NCI-H2227 treated with DMSO at 0.1 percent for 48 hours (cell line): Measurements from ENCODE around the gene PPP2R2D.
"Not testable (repeated sequence)": the region's sequence is repeated elsewhere in the genome, so short reads cannot be mapped to it uniquely, and the experiment has no call there.

ENCODE experiments used
- DNase-seq: peaks from one replicate; lab custom pipeline; 2025; lab: John Stamatoyannopoulos, UW

The PPP2R2D gene

DNA sequence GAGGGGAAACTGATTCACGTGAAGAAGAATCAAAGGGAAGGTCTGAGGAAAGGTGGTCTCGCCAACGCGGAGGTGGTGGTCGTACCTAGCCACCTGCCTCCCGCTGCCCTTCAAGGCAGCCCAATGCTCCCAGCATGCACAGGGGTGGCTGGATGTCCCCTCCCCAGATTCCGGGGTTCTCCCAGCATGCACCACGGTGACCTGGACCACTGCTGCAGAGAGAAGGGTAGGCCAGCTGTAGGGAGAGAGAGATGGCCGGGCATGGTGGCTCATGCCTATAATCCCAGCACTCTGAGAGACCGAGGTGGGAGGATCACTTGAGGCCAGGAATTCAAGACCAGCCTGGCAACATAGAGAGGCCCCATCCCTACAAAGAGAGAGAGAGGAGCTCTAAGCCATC, 32.4 kb upstream of the PPP2R2D start:
- no peak for DNase-seq

DNA sequence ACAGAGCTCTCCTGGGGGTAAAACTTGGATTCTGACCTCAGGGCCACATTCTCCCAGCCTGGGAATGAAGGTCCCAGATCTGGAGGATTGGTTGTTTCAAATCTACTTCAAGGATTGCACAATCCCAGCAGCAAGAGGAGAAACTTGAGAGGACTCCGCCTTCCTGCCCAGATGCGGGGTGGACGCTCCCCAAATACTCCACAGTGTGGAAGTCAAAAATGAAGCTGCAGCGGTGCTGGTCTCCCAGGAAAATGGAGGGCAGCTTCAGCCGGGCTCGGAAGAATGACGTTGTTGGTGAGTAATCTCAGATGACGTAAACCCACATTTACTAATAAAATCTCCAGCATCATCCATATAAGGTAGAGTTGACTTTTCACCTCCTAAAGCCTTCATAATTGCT, 31.5 kb upstream of the PPP2R2D start:
- no peak for DNase-seq

DNA sequence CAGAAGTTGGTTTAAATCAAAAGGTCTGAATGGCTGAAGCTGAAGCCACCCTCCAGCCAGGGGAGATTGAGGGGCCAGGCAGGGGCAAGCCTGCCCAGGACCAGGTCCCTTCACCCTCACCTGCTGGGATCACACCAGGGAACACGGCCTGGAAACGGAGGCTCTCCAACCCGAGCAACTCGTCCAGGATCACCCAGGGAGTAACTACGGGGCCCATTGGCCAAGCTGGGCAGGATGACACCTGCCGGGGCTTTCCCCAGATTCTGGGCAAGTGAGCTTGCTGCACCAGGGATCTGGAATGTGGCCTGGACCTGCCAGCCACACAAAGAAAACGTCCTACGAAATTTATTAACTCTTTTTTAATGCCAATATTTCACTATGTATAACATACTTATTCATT, 30.4 kb upstream of the PPP2R2D start:
- DNase-seq = no peak

DNA sequence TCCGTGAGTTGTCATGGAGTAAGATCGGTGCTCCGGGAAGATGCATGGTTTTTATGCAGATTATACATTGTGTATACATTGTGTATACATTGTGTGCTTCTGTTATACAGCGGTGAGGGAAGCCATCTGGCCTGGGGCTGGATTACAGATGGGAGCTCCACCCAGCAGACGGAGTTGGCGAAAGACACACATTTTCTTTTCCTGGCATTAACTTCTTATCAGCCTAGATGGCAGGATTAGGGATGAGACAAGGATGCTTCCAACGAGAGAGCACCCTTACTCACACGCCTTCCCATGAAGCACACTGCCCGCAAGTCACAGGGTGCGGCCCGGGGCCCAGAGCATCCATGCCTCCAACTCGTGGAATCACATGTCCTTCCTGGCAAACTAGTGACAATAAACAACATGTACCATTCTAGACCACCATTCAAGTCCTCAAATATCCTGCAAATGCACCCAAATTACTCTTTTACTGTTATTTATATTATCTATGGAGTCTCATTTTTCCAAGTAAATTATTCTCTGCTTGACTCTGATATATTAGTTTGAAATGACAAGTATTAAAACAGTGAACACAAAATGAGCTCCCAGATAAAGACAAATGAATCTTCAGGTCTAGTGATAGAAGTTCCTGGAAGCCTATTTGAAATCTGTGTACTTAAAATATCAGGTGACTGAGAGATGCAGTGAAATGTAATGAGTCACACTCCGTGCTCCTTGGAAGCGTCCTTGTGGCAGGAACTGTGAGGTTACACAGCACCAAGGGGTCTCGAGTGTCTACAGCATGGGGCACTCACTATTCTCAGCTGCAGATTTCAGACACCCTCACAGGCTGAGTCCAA, 29.8 kb upstream of the PPP2R2D start:
- no peak for DNase-seq

DNA sequence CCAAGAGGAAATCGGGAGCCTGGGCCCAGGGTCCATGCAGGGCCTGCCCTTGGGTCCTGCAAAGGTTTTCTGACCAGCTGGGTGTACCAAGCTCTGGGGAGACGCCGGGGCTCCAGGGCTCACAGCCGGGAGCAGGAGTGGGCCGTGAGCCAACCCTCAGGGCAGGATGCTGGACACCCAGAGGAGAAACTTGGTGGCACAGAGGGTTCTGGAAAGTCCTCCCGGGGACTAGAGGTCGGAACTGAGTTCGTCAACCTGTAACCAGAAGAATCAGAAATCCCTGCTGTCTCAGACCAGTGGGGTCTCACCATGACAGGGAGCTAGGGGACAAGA, 29.2 kb upstream of the PPP2R2D start:
- DNase-seq = no peak

DNA sequence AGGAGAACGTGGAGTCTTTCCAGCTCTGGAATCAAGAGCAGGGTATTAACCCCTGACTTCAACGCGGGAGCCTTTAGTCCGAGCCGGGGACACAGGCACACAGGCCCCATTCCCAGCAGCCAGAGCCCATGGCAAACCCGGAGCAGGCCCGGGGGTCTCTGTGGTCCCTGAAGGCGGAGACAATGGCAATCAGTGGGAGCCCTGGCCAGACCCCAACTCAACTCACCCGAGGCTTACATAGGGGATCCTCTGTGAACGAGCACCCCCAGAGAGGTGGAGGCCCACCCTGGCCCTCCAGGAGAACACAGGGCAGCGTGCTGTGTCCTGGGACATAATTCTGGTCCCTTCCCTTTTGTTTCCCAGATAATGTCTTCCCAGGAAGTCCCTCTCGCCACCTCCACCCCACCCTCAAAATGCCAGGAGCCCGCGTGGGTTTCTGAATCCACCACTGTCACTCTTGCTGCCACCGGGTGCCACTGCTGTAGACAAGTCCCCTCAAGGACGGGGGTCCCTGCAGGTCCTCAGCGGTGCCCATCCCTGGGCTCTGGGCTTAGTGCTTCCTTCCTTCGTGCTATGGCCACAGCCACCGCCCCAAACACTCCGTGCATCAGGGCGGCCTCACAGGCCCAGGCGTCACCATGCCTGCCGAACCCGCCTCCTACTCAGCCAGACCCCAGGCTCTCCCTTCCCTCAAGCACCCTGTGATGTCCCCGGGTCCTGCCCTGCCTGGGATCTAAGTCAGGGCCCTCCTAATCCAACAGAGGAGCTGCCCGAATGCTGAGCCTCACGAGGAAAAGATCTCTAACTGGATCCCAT, 28.6 kb upstream of the PPP2R2D start:
- no peak for DNase-seq

DNA sequence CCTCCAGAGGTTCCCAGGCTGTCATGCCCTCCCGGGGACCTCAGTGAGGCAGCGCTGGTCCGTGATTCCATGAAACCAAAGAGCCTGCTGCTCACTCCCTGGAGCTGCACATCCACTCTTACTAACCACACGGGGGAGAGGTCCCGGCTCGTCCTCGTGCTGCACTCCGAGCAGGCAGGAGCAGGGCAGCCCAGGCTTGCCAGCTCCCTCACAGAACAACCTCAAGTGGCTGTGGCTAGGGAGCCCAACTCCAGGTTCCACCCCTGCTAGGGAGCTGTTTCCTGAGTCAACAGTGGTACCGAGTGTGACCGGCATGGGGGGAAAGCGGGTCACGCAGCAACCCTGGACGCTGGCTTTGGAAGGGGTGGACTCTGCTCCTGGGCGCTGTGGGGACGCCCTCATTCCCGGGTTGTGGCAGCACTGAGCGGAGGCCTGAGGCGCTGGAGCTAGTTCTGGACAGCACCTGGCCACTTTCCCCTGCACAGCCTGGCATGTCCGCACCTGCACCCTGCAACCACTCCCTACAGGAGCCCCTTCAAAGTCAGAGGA, 27.9 kb upstream of the PPP2R2D start:
- DNase-seq = no peak

DNA sequence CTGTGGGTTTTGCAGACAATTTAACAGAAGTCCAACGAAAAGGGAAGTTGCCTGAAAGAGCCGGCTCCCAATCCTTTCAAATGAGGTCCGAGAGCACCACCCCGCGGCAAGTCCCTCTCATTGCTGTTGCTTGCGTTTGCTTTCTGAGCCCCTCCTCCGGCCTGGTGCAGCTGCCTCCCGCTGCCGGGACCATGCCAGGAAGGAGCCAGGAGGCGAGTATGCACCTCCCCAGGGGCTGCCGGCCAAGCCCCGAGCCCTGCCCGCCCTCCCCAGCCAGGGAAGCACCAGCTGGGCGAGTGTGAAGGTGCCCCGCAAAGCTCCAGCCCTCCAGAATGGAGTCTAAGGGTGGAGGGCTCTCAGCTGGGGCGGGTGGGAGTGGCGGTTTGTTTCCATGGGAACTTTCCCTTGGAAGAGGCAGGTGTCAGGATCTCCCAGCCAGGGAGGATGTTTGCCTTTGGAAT, 25.8 kb upstream of the PPP2R2D start:
- peak; percentile 56 for DNase-seq

DNA sequence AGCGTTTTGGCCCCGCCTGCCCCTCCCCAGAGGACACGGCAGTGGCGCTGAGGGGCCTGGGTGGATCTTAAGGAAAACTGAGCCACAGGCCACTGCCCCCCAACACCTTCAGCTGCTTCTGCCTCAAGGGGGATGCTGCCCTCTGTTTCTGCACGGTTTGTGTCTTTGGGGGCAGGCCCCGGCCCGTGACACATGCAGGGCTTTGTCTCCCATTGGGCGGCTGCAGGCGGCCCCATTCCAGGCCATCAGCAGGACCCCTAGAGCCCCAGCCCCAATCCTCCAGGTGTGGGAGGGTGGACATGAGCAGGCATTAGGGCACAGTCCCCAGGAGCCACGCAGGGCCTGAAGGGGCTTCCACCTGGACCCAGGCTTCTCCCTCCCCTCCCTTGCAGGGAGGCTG, 25.3 kb upstream of the PPP2R2D start:
- no peak for DNase-seq

DNA sequence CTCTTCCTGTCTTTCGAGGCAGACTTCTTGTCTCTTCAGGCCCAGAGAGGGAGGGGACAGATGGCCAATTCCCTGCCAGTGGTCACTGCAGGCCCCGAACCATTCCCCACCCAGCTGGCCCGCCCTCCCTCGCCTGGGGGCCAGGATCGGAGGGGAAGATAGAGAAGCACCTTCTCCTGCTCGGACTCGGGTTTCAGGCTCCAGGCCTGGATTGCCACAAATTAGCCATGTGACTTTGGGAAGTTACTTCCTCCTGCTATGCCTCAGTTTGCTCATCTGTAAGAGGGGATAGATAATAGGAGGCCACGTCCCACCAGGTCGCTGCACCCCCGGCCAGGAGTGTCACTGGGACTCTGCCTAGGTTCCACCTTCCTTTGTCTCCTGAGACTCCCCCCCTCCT, 24.8 kb upstream of the PPP2R2D start:
- no peak for DNase-seq

DNA sequence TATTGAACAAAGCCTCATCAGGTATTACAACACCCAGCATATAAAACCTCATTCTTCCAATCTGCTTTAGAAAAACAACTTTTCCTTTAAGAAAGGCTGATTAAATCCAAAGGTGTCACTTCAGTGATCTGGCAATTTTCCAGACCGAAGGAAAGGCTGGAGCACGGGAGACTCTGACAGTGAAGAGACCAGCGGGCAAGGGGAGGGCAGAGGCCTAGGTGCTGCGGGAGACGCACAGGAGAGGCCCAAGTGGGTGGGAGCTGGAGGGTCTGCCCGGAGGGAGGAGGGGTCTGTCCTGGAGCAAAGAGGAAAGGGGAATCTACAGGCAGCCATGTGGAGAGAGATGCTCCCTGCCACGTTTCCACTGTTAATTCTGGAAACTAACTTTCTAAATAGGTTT, 24.3 kb upstream of the PPP2R2D start:
- DNase-seq = no peak

DNA sequence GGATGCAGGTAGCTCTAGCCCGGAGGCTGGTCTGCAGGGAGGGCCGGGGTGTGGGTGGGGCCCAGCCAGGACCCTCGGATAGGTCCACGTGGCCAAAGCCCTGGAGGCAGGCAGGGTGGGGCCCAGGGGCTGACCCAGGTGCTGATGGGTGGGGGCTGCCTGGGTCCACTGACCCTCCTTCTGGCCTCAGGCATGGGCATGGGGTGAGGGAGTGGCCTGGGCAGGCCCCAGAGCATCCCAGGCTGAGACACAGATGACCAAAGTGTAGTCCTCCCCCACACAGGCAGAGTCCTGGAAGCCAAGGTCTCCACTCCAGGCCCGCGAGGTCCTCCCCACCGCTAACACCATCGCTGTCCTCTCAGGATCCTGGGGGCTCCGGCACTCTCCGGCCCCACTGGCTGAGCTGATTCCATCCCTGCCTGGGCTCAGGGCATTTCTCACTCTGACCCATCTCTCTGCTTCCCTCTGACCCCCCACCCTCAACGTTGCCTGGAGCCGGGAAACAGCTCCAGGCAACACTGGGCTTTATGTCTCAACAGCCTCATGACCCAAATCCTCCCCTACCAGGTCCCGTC, 20.7 kb upstream of the PPP2R2D start:
- no peak for DNase-seq

DNA sequence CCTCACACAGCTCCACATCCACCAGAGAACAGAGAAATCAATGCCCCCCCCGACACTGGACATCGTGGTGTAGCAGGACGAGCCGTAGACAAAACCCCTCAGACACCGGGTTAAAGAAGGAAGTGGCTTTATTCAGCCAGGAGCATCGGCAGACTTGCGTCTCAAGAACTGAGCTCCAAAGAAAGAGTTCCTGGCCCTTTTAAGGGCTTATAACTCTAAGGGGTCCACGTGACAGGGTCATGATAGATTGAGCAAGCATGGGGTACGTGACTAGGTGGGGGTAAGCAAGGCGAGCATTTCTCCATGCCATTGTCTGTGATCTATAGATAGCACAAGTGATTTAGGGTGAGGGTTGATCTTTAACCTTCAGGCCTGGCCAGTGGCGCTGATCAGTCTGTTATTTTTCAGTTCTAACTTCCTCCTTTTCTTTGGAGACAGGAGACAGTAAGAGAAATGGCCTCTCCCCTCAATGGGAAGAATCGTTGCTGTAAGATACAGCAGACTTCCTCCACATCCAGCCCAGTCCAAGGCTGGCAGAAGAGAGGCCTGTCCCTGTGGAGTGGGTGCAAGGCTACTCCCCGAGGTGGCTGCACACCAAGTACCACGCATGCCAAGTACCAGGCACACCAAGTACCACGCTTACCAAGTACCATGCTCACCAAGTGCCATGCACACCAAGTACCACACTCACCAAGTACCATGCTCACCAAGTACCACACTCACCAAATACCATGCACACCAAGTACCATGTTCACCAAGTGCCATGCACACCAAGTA, 19.5 kb upstream of the PPP2R2D start:
- no peak for DNase-seq

DNA sequence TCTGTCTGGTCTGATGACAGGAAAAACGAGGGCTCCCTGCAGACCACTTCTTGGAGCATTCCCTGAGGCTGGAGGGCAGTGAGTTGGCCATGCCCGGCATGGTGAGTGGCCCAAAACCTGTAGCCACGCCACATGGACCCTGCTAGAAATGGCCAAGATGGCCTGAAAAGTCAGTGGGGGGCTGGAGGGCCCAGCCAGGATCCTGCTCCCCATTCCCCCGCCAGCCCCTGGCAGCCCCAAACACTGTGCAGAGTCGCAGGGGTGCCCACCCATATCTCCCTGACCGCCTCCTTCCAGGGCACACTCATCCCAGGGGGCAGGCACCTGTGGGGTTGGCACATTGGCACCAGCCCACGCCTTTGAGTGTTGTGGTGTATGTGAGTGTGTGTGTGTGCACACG, 18.7 kb upstream of the PPP2R2D start:
- no peak for DNase-seq

DNA sequence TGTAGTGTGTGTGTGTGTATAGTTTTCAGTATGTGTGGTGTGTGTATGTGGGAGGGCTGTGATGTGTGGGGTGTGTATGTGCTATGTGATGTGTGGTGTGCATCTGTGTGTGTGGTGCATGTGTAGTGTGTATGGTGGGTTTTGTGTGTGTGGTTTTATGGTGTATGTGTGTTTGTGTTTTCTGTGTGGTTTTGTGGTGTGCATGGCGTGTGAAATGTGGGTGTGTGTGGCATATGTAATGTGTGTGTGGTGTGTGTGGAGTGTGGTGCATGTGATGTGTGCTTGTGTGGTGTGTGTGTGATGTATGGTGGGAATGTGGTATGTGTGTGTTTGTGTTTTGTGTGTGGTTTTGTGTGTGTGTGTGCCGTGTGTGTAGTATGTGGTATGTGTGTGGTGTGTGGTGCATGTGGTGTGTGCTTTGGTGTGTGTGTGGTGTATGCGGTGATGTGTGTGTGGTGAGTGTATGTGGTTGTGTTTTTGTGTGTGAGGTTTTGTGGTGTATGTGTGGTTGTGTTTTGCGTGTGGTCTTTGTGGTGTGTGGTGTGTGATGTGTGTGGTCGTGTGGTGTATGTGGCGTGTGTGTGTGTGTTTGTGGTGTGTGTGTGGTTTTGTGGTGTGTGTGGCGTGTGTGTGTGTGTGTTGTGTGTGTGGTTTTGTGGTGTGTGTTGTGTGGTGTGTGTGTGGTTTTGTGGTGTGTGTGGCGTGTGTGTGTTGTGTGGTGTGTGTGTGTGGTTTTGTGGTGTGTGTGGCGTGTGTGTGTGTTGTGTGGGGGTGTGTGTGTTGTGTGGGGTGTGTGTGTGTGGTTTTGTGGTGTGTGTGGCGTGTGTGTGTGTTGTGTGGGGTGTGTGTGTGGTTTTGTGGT, 18.0 kb upstream of the PPP2R2D start:
- DNase-seq = no peak

DNA sequence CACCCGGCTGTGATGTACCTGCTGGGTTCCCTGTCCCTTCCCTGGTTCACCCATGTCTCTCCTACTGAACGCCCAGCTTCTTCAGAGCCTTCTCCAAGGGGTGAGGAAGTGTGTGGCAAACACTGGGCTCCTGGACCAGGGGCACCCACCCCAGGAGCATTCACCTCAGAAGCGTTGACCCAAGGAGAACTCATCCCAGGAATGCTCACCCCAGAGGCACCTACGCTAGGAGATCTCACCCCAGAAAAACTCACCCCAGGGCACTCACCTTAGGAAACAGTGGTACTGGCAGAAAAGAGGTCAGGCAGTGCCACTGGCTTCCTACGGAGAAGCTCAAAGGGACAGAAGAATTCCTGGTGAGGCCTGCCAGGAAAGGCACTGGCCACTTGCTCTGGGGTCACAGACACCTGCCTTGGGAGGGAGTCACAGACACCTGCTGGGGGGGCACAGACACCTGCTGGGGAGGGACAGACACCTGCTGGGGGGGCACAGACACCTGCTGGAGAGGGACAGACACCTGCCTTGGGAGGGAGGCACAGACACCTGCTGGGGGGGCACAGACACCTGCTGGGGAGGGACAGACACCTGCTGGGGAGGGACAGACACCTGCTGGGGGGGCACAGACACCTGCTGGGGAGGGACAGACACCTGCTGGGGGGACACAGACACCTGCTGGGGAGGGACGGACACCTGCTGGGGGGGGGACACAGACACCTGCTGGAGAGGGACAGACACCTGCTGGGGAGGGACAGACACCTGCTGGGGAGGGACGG, 17.0 kb upstream of the PPP2R2D start:
- DNase-seq = not testable (repeated sequence)

DNA sequence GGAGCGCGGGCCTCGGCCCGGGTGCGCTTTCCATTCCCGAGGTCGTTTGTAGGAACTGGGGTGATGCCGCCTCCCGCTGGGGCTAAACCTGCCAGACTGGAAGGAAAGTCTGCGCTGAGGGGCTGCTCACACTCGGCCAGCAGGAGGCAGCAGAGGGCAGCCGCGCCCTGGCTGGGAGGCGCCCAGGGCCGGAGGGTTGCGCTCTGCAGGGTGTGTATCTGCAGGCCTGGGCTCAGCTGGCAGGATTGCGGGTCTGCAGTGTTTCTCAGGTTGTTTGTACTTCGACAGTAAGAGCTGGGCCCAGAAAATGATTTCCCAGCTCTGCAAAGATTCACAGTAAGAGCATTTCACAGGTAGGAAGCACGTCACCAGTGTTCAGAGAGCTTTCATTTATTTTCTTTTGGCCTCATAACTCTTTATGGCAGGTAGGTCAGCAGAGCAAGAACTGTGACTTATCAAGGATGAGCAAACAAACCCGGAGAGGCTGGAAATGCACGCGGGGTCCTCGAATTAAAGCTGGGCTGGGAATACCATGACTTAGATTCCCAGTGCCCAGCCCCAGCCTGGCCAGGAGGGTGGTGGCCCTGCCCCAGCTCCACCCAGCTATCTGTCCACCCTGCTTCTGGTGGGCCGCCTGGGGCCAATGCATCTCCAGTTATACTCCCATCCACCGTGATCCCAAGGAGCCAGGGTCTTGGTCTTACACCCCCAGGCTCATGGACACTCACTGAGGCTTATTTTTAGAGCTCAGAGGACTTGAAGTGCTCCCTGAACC, 15.2 kb upstream of the PPP2R2D start:
- no peak for DNase-seq

DNA sequence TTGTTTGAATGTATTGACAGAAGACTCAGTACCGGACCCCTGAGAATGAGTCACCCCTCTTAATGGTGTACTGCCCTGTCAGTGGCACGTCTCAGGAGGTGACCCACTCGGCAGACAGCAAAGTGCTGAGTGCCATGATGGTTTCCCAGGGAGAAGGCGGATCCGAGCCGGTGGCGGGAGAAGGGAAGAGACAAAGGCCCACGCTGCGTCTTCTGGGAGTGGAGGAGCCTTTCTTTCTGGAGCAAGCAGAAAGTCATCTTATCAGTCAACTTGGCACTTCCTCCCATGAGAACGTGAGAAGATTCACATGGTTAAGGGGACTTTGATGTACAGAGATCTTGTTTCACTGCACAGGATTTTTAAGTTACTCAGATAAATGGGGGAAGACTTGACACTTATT, 14.6 kb upstream of the PPP2R2D start:
- DNase-seq = no peak

DNA sequence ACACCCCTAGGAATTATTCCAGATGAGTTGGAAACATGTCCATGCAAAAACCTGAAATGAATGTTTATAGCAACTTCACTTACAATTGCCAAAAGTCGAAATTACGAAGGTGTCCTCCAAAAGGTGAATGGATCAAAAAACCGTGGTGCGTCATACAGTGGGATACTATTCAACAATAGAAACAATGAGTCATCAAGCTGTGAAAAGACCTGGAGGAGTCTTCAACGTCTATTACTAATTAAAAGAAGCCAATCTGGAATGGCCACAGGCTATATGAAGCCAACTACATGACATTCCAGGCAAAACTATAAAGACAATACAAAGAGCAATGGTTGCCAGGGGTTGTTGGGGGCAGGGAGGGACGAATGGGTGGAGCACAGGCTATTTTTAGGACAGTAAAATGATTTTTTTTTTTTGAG, 12.6 kb upstream of the PPP2R2D start:
- no peak for DNase-seq
